GM06990 (cell line): ENCODE measurements around the gene KAZALD1.

ENCODE experiments used
- DNase-seq: peaks from one replicate; pipeline ENCODE4 v3.0.0-alpha.2; 2011; ENCODE audit not compliant: insufficient read length; ENCODE audit errors: extremely low read depth
- H3K27me3 ChIP-seq: replicated peaks from 2 replicates; pipeline ENCODE4 v1.6.0; 2011; ENCODE audit warnings: low read length; ENCODE audit not compliant: control insufficient read depth, insufficient read depth
- H3K36me3 ChIP-seq: 2 replicates; pipeline ENCODE4 v1.5.1; 2011; ENCODE audit warnings: low read length; ENCODE audit not compliant: control insufficient read depth, insufficient read depth
- H3K4me3 ChIP-seq: replicated peaks from 2 replicates; pipeline ENCODE4 v1.5.1; 2011; ENCODE audit warnings: low read depth, mild to moderate bottlenecking, control low read depth, low read length
- CTCF ChIP-seq: IDR thresholded peaks from 2 replicates; pipeline ENCODE4 v1.5.1; 2011; ENCODE audit warnings: low read length, control low read depth, mild to moderate bottlenecking, inconsistent platforms; ENCODE audit not compliant: insufficient read depth, poor library complexity, severe bottlenecking

The KAZALD1 gene

GRCh38 chr10:101028446-101029337 is 33.1 kb upstream of the KAZALD1 start:
- no peak for TF ChIP-seq CTCF
- Histone ChIP-seq H3K36me3 (no peaks in the 10 kb centered on the region), H3K27me3 (no peaks in the 10 kb centered on the region; the same call in 1 of the 2 replicates), H3K4me3 (no peak overlapping the region)
- no peak for DNase-seq

- Histone ChIP-seq H3K4me3 (no peak overlapping the region), H3K27me3 (no peaks in the 10 kb centered on the region; the same call in 1 of the 2 replicates), H3K36me3 (no peaks in the 10 kb centered on the region)
- DNase-seq, result no peak
- no peak for TF ChIP-seq CTCF
These were observed 32.1 kb upstream of the KAZALD1 start for GRCh38 chr10:101029520-101030295.

GRCh38 chr10:101030496-101031127 is 31.2 kb upstream of the KAZALD1 start:
- H3K27me3 ChIP-seq, result no peaks in the 10 kb centered on the region; the same call in 1 of the 2 replicates
- H3K36me3 ChIP-seq, result no peaks in the 10 kb centered on the region
- H3K4me3 ChIP-seq, result no peak overlapping the region
- no peak for DNase-seq
- no peak for TF ChIP-seq CTCF

- no peaks in the 10 kb centered on the region for H3K36me3 ChIP-seq
- TF ChIP-seq CTCF, result no peak
- peak; percentile 89 for DNase-seq
- no peaks in the 10 kb centered on the region; the same call in 1 of the 2 replicates for H3K27me3 ChIP-seq
- H3K4me3 ChIP-seq, result peak within 1 kb of the TSS; percentile 51
These were observed 30.5 kb upstream of the KAZALD1 start, which contains the start of the genes PDZD7 and SFXN3 for GRCh38 chr10:101031128-101031795. PDZD7 (minus strand) TSS chr10:101031129; CDS start chr10:101030219, 910 bp downstream. SFXN3 (plus strand) TSS chr10:101031234; CDS start chr10:101034695, 3,461 bp downstream.
